Right ventricle myocardium superior (tissue), 1 donor: ENCODE measurements around the gene TUBA4B. TPM values are rescaled to one million over a fixed set of nuclear protein-coding genes. Genes with fewer than 3 reads are reported as not detected.
"Not testable (repeated sequence)": the region's sequence is repeated elsewhere in the genome, so short reads cannot be mapped to it uniquely, and the experiment has no call there.

ENCODE experiments used
- ATAC-seq: fragments of 200-7000 bp; cut with Tn5 transposase; one replicate; pipeline ENCODE4 v1.9.1; 2020; ENCODE audit warnings: mild to moderate bottlenecking; ENCODE audit not compliant: poor library complexity
- DNase-seq: peaks from one replicate; pipeline ENCODE4 v3.0.0-alpha.2; 2020
- intact Hi-C: fragments of 100-400 bp; cut with DNase I; formaldehyde crosslinking; loops from one replicate; pipeline ENCODE4 v1.11.2; 2022
- microRNA-seq: library from miRNA; unstranded; fragments of <30 nt; microRNA quantifications from one replicate; pipeline ENCODE4 v1.2.0, GENCODE V29; 2020
- total RNA-seq: library from RNA; stranded (reverse); fragmentation: NEBNext Ultra II Directional; extraction: Animal tissue kit (Norgen Biotek cat#: 25700); gene quantifications from one replicate; pipeline ENCODE4 v1.2.1, GENCODE V29; 2021
- donor health status: DM: no; HTN: yes; CAD: no; lungs with severe emphysema.

TUBA4B gene
- total RNA-seq, 1 donor from 2014 or later = not detected

- DNase-seq (no peak), ATAC-seq (no peak)
- intact Hi-C loops = loop anchor here (2.0 to 5.0 kb wide), 2 partner anchors 121 to 137 kb away; partner anchors contain the start of genes CNPPD1, NHEJ1 and RETREG2
Measured at GRCh38 chr2:219297766-219298456, 44.9 kb downstream of the TUBA4B start.

DNA sequence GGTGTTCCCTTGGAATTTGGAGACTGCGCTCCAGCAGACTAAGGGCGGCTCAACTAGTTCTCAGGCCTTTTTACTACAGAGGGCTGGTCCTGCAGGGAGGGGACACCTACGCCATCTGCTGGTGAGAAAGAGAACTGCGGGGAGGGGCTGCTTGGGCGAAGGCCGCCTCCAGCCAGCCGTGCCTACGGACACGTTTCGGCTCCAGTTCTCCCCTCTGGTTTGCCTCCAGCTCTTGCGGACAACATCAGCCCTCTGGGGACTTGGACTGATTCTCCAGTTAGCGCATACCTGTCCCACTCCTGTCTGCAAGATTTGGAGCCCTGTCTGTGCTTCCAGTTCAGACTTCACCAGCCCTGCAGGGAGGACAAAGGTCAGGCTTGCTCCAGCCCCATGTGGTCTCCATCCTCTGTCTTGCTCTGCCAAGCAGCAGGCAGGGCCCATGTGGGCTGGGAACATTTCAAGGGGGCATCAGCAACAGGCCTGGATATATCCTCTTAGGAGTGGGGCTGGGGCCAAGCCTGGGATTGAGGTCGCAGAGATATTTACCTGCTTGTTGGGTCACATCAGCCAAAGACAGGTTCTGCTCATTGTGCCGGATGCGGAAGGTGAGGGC is 45.8 kb downstream of the TUBA4B start:
- intact Hi-C loops = loop anchor here (2.0 to 5.0 kb wide), 2 partner anchors 122 to 138 kb away; partner anchors contain the start of genes CNPPD1, NHEJ1 and RETREG2
- DNase-seq (peak; percentile 92), ATAC-seq (peak; percentile 71)

GRCh38 chr2:219299372-219299760 is 46.3 kb downstream of the TUBA4B start:
- no peak for ATAC-seq
- intact Hi-C loops = loop anchor here (2.0 to 5.0 kb wide), 2 partner anchors 122 to 139 kb away; partner anchors contain the start of genes CNPPD1, NHEJ1 and RETREG2

DNA sequence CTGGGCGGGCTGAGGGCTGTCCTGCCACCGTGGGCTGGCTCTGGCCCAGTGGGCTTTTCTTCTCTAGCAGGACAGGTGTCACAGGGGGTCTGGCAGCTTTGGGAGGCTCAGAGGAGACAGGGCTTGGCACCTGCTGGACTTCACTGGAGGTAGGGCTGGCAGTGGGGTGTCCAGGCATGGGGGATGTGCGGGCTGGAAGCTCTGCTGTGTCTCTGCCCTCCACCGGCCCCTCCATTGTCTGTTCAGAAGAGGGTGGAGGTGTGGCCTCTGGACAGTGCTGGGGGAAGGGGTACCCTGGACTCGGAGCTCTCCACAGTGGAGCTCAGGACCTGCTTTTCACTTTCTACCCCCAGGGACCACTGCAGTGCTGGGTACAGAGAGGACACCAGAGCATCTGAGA is 47.0 kb downstream of the TUBA4B start:
- intact Hi-C loops = no loop called here
- DNase-seq = no peak
- no peak for ATAC-seq

More at GRCh38 chr2:219299372-219299760, 46.3 kb downstream of the TUBA4B start:
- DNase-seq = no peak

GRCh38 chr2:219302412-219302968 is 49.4 kb downstream of the TUBA4B start:
- ATAC-seq = no peak
- intact Hi-C loops = no loop called here
- DNase-seq = no peak

GRCh38 chr2:219304223-219304622 is 51.2 kb downstream of the TUBA4B start:
- intact Hi-C loops = no loop called here
- no peak for DNase-seq
- ATAC-seq = no peak

- DNase-seq (no peak), ATAC-seq (no peak)
- intact Hi-C loops = no loop called here
Measured at GRCh38 chr2:219306047-219306446, 53.0 kb downstream of the TUBA4B start.

GRCh38 chr2:219308142-219309101 is 55.4 kb downstream of the TUBA4B start:
- peak; percentile 86 for ATAC-seq
- DNase-seq = peak; percentile 75
- intact Hi-C loops = no loop called here

DNA sequence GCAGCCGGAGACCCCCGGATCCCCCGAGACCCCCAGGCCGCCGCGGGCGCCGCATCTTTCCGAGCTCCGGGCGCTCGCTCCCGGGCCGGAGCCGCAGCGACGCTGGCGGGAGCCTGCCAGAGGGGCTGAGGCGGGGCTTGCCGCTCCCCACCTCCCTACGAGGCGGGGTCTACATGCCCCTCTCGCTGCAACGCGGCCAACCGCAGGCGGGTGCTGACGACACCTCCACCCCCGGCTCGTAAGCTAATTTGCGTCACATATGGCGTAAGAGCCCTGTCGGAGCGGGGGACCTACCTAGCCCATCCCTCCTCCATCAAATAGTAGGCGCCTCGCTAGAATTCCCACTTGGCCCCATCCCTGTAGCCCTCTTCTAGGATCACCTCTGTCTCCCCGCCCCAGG is 56.2 kb downstream of the TUBA4B start, which contains the start of gene PTPRN:
PTPRN (minus strand) TSS at position 124 of the 400 bp plus-strand sequence; CDS start at position 55, 69 bp downstream.
- intact Hi-C loops = no loop called here
- no peak for DNase-seq
- ATAC-seq = no peak

DNA sequence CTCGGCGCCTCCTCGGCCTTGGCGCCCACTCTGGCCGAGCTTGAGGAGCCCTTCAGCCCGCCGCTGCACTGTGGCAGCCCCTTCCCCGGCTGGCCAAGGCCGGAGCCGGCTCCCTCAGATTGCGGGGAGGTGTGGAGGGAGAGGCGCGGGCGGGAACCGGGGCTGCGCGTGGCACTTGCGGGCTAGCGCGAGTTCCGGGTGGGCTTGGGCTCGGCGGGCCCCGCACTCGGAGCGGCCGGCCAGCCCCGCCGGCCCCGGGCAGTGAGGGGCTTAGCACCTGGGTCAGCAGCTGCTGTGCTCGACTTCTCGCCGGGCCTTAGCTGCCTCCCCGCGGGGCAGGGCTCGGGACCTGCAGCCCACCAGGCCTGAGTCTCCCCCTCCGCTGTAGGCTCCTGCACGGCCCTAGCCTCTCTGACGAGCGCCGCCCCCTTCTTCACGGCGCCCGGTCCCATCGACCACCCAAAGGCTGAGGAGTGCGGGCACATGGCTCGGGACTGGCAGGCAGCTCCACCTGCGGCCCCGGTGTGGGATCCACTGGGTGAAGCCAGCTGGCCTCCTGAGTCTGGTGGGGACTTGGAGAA is 59.7 kb downstream of the TUBA4B start:
- DNase-seq, intact Hi-C loops, ATAC-seq: not testable (repeated sequence)

- DNase-seq (no peak), ATAC-seq (no peak)
- intact Hi-C loops = no loop called here
Measured at GRCh38 chr2:219314804-219315468, 61.9 kb downstream of the TUBA4B start.

Small RNA genes within 50 kb of the gene (microRNA-seq; reads per million reads assigned to microRNA genes)
- gene MIR153-1 = not detected

Other genes with a start within 250 kb of the TUBA4B start
- not detected for gene CFAP65, start 211.7 kb upstream of the TUBA4B start, total RNA-seq
- not detected for gene IHH, start 192.3 kb upstream of the TUBA4B start, total RNA-seq
- gene NHEJ1, start 92.4 kb upstream of the TUBA4B start, total RNA-seq = 7.5 TPM
- gene SLC23A3, start 83.2 kb upstream of the TUBA4B start, total RNA-seq = 1.4 TPM
- gene CNPPD1, start 76.3 kb upstream of the TUBA4B start, total RNA-seq = 69.3 TPM
- gene RETREG2, start 75.0 kb upstream of the TUBA4B start, total RNA-seq = 36.8 TPM
- gene ZFAND2B, start 46.5 kb upstream of the TUBA4B start, total RNA-seq = 21.3 TPM
- gene ABCB6, start 34.3 kb upstream of the TUBA4B start, total RNA-seq = 25.2 TPM
- 86.3 TPM for gene ATG9A, start 23.6 kb upstream of the TUBA4B start, total RNA-seq
- 27.3 TPM for gene ANKZF1, start 23.4 kb upstream of the TUBA4B start, total RNA-seq
- 1.4 TPM for gene GLB1L, start 7.8 kb upstream of the TUBA4B start, total RNA-seq
- gene STK16, start 7.8 kb upstream of the TUBA4B start, total RNA-seq = 16.7 TPM
- gene TUBA4A, start 675 bp downstream of the TUBA4B start, total RNA-seq = 84.3 TPM
- gene DNAJB2, start 26.1 kb downstream of the TUBA4B start, total RNA-seq = 83.3 TPM
- gene PTPRN, start 56.2 kb downstream of the TUBA4B start, total RNA-seq = not detected
- not detected for gene RESP18, start 79.5 kb downstream of the TUBA4B start, total RNA-seq
- gene DNPEP, start 134.7 kb downstream of the TUBA4B start, total RNA-seq = 76.5 TPM
- 12,920 TPM for gene DES, start 165.1 kb downstream of the TUBA4B start, total RNA-seq
- gene SPEG, start 181.6 kb downstream of the TUBA4B start, total RNA-seq = 103 TPM
- 22.3 TPM for gene GMPPA, start 245.6 kb downstream of the TUBA4B start, total RNA-seq